Stimulated activated CD8-positive, alpha-beta memory T cell treated with anti-CD3 and anti-CD28 coated beads, Interleukin-2, amount 100 ng/mL, for 1 hour (primary cell): Measurements from ENCODE around the gene TMPRSS9.

Experiments
- DNase-seq, 2 donors: peaks; one replicate each; pipeline ENCODE4 v3.0.0-alpha.2; 2020; ENCODE audit warnings: low read depth in 2 of 2

The TMPRSS9 gene

DNA sequence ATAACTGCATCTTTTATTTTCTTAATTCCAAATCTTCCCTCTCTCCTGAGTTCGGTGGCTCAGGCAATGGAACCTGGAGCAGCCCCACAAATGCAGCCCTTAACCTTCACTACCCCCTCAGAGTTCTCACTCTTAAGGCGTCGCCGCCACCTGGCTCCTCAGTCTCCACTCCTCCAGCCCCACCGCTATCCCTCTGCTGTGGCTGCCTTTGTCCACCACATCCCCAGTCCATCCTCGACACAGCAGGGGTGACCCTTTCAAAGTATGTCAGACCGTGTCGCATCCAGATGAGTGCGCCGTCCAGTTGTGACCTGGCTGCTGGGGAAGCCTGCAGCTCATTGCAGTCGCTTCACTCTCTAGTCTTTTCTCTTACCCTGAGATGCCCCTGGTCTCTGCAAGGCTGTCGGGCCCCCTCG is 30.6 kb upstream of the TMPRSS9 start:
- no peak for DNase-seq

- DNase-seq: no peak
Observed at GRCh38 chr19:2330255-2330631, 29.8 kb upstream of the TMPRSS9 start.

DNA sequence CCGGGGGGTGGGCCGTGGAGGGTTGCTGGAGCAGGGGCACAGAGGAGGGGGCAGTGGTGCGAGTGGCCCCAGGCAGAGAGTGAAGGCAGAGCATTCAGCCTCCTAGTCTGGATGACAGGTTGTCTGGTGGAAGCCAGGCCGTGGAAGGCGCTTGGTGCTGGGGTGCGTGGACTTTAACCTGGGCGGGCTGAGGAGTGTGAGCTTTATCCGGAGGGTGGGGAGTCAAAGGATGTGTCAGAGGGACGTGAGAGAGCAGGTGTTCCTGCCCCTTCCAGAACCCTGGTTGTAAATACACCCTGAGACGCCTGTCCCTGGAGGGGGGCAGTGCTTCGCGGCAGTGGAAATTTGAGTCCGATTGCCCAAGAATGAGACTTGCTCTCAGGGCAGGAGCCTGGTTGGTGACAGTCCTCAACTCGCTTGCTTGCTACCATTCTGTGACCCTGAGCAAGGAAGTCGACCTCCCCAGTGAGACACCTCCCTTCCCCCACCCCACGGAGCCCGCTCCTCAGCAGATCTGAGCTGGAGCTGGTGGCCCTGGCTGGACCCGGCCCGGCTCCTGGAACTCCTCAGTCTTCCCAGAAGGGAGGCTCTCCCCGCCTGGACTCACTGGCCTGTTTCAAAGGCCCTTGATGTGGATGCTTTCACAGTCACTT is 29.3 kb upstream of the TMPRSS9 start:
- DNase-seq: no peak

DNA sequence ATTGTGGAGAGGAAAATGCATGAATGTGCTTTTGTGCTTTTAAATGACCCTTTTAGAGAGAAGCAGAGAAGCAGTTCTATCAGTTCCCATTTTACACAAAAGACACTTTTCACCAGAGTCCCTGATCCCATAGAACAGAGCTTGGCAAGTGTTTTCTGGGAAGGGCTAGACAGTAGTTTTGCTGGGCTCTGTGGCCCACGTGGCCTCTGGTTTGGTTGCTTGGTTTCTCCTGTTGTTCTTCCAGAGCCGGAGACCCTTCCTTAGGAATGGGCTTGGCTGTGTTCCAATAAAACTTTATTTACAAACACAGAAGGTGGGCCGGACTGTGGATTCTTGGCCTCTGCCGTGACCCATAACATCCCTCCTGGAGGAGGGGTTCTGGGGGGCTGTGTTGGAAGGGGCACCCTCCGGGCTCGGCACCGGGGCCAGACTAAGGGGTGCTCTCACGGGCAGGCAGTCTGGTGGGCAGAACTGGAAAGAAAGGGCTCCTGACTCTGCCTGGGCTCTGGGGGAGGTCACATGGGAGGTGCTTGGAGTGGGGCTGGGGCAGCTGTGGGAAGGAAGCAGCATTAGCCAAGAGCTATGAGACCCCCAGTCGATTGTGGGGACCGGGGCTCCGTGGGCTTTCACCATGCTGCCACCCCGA is 28.3 kb upstream of the TMPRSS9 start:
- no peak for DNase-seq

- DNase-seq: peak in 1 of 2 donors; percentile 26
Observed at GRCh38 chr19:2332341-2333026, 27.6 kb upstream of the TMPRSS9 start.

- DNase-seq: no peak
Observed at GRCh38 chr19:2333027-2333806, 26.8 kb upstream of the TMPRSS9 start.

GRCh38 chr19:2333807-2334211 is 26.3 kb upstream of the TMPRSS9 start:
- no peak for DNase-seq

DNA sequence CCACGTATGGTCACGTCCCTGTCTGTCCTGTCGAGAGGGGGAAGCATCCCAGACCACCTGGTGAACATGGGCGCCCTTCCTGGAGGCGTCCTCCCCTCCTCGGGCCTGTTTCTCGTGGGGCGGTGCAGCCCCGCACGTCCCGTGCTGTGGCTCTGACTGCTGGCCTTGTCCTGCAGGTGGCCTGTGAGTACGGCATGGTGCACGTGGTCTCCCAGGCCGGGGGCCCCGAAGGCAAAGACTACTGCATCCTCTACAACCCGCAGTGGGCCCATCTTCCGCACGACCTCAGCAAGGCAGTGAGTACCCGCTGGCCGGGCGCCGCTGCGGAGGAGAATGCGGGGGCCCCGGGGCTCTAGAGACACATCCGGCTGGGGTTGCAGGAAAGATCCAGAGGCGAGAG is 25.6 kb upstream of the TMPRSS9 start:
- DNase-seq: no peak

DNA sequence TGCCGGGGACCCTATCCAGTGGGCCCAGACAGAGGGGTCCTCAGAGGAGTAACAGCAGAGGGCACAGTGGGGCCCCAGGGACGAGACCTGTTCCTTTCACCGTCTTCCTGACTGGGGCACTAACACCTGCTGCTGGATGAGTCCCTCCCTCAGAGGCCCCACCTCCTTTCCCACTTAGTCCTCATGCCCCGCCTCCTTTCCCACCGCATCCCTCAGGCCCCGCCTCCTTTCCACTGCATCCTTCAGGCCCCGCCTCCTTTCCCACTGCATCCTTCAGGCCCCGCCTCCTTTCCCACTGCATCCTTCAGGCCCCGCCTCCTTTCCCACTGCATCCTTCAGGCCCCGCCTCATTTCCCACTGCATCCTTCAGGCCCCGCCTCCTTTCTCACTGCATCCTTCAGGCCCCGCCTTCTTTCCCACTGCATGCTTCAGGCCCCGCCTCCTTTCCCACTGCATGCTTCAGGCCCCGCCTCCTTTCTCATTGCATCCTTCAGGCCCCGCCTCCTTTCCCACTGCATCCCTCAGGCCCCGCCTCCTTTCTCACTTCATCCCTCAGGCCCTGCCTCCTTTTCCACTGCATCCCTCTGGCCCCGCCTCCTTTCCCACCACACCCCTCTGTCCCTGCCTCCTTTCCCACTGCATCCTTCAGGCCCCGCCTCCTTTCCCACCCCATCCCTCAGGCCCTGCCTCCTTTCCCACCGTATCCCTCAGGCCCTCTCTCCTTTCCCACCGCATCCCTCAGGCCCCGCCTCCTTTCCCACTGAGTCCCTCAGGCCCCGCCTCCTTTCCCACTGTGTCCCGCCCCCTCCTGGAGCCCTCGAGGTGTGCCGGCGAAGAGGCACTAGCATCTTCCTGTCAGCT is 24.8 kb upstream of the TMPRSS9 start:
- DNase-seq: no peak

DNA sequence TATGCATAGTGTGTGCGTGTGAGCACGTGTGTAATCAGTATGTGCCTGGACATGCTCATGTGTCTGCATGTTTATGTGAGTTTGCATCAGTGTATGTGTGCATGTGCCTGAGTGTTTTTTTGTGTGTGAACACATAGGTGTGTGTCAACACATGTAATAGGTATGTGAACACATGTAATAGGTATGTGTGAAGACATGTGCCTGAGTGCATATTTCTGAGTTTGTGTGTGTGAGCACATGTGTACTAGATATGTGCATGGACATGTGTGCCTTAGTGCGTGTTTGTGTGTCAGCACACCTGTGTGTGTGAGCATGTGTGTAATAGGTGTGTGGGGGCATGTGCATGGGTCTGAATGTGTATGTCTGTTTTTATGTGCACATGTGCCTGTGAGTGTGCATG is 24.2 kb upstream of the TMPRSS9 start:
- DNase-seq: no peak

DNA sequence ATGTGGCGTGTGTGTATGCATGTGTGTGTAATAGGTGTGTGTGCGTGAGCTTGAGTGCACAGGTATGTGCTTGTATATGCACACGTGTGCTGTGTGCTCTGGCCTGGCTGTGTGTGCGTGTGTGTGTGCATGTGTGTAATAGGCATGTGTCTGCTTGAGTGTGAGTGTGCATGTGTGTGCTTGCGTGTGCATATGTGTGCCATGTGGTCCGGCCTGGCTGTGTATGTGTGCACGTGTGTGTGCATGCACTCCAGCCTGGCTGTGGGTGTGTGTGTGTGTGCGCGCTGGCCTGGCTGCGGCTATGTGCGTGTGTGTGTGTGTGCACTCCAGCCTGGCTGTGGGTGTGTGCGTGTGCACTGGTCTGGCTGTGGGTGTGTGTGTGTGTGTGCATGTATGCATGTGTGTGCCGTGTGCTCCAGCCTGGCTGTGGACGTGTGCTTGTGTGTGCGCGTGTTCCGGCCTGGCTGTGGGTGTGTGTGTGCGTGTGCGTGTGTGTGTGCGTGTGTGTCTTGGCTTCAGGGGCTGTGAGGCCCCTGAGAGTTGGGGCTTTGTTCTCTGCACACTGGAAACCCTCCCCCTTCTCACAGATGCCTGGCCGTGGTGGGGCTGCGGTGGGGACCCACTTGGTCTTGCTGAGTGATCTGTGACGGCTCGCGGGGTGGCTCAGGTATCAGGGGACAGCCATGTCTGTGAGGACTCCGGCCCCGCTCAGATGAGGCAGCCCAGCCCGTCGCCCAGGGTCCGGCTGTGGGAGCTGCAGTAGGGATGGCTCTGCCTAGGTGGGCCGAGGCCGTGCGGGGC is 23.3 kb upstream of the TMPRSS9 start:
- no peak for DNase-seq

DNA sequence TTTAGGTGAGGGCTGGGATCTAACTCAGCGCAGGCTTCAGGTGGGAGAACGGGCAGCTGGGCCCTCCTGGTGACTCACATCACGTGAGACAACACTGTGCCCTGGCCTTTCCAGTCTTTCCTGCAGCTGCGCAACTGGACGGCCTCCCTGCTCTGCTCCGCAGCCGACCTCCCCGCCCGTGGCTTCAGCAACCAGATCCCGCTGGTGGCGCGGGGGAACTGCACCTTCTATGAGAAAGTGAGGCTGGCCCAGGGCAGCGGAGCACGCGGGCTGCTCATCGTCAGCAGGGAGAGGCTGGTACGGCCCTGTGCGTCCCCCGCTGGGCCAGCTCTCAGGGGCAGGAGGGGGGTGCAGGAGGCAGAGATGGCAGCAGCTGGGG is 22.7 kb upstream of the TMPRSS9 start:
- DNase-seq: no peak

- DNase-seq: no peak
Observed at GRCh38 chr19:2338055-2338615, 21.9 kb upstream of the TMPRSS9 start.

DNA sequence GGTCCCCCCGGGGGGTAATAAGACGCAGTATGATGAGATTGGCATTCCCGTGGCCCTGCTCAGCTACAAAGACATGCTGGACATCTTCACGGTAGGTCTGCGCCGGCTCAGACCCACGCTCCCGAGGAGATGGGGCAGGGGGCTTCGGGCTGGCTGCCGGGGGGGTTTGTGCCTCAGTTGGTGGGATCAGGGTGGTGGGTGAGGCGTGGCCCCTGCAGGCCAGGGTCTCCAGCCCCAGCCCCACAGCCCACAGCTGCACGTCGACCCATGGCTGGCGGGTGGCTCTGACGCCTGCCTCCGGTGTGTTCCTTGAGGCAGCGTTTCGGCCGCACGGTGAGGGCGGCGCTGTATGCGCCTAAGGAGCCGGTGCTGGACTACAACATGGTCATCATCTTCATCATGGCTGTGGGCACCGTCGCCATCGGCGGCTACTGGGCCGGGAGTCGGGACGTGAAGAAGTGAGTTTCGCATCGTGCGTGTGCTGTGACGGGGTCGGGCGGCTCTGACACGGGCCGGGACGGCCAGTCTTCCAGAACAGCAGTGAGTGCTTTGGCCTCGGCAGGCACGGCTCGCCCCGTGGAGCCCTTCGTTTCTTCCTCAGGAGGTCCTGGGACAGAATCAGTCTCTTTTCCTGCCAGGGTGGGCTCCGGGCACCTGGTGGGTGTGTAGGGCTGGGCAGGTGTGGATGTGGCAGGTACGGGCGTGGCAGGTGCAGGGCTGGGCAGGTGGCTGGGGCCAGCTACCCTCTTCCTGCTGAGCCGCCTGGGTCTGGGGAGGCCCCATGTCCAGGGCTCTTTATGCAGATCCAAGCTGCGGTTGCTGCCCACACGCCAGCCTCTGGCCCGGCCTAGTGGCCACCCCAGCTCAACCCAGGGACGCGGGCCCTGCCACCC is 21.1 kb upstream of the TMPRSS9 start:
- no peak for DNase-seq

DNA sequence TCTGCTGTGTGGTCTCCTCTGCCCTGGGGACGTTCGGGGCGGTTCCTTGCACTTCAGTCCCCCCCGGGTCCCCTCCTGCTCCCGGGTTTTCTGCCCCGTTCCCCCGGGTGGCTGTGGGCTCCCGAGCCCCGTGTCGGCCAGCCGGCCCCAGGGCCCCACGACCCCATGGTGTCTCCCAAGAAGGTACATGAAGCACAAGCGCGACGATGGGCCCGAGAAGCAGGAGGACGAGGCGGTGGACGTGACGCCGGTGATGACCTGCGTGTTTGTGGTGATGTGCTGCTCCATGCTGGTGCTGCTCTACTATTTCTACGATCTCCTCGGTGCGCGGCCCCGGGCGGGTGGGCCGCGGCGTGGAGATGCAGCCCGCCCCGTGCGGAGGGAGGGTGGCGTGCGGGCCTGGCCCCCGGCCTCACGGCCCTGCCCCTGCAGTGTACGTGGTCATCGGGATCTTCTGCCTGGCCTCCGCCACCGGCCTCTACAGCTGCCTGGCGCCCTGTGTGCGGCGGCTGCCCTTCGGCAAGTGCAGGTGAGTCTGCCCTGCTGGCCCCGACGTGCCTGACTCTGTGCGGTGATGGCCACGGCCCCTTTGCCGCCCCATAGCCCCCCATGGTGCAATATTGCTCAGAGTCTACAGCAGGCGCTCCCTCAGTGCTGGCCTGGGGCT is 20.3 kb upstream of the TMPRSS9 start:
- no peak for DNase-seq

GRCh38 chr19:2340496-2341243 is 19.4 kb upstream of the TMPRSS9 start:
- DNase-seq: no peak

- no peak for DNase-seq
Observed at GRCh38 chr19:2341244-2341751, 18.8 kb upstream of the TMPRSS9 start.

- DNase-seq: no peak
Observed at GRCh38 chr19:2341982-2342381, 18.1 kb upstream of the TMPRSS9 start.
